ENCODE data around the gene SLC49A4.

Gene SLC49A4

DNA sequence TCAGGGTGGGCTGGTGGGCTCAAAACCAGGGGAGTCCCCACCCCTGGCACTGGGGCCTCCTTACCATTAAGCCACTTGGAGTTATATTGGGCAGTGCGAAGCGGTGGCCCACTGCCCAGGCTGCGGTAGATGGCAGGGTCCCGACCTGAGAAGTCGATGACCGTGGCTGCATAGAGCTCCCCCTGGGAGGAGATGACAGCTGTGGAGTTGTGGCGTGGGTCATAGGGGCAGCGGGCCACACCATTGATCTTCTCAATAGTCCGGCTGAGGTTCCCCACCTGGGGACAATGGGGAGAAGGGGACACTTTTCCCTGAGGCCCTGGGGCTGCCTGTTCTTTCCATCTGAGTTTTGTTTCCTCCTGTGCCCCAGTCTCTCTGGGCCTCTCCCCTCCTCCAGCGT lies 132.9 kb downstream of the SLC49A4 start:
- WGBS, 2 experiments, result 94 to 96% methylated on average over 10 of the region's 10 CpGs
- H3K27me3 ChIP-seq (ENCODE audit: control insufficient read depth, insufficient read depth, low read length, poor library complexity, severe bottlenecking), result peaks cover 2% of the 10 kb centered on the region
- no peaks in the 10 kb centered on the region for H3K36me3 ChIP-seq (ENCODE audit: control insufficient read depth, insufficient read depth, low read length)

DNA sequence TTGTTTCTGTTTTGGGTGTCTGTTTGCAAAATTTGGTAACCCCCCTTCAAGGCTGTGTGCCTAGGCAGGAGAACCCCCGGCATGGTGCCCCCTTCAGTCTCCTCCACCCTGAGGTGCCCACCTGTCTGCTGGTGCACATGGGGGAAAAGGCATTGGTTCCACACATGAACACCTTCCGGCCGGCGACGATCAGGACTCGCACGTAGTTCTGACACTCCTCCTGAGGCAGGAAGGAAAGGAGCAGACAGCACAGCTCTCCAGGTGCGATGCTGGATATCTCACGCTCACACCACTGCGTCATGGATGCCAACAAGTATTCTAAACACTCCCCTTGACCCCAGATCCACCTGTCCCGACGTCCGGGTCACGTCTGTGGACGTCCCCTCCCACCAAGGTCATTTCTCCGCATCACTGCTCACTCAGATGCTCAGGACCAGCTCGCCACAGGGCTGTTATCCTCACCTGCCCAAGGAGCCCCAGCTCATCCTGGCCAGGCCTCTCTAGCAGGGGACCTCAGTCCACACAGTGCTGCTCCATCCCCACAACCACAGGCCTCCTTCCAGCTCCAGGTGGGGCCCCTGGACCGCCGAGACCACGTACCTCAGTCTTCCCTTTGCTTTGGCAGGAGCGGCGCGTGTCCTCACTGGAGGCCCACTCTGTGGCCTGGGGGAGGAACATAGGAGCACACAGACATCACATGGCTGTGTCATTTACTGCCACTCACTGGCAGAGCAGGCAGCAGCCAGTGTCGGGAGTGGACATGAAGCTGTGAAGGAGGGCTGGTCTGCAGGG lies 133.7 kb downstream of the SLC49A4 start:
- Histone ChIP-seq H3K27ac (ENCODE audit: insufficient read depth, low read depth, low read length, poor library complexity, severe bottlenecking) (no peak overlapping the region), H3K36me3 (ENCODE audit: control insufficient read depth, insufficient read depth, low read length) (no peaks in the 10 kb centered on the region), H3K4me3 (ENCODE audit: insufficient read depth, low read depth, low read length) (no peak overlapping the region), H3K9me3 (ENCODE audit: control insufficient read depth, low read length) (no peaks in the 10 kb centered on the region), H3K27me3 (ENCODE audit: control insufficient read depth, insufficient read depth, low read length, poor library complexity, severe bottlenecking) (no peaks in the 10 kb centered on the region), H3K4me1 (ENCODE audit: control insufficient read depth, insufficient read depth, low read length) (no peaks in the 10 kb centered on the region)
- WGBS, 2 experiments, result 94% methylated on average over 24 of the region's 24 CpGs

More for the DNA sequence above, 132.9 kb downstream of the SLC49A4 start:
- H3K4me3 ChIP-seq (ENCODE audit: insufficient read depth, low read depth, low read length), result no peak overlapping the region
- no peaks in the 10 kb centered on the region for H3K9me3 ChIP-seq (ENCODE audit: control insufficient read depth, low read length)
- no peaks in the 10 kb centered on the region for H3K4me1 ChIP-seq (ENCODE audit: control insufficient read depth, insufficient read depth, low read length)
- no peak overlapping the region for H3K27ac ChIP-seq (ENCODE audit: insufficient read depth, low read depth, low read length, poor library complexity, severe bottlenecking)

DNA sequence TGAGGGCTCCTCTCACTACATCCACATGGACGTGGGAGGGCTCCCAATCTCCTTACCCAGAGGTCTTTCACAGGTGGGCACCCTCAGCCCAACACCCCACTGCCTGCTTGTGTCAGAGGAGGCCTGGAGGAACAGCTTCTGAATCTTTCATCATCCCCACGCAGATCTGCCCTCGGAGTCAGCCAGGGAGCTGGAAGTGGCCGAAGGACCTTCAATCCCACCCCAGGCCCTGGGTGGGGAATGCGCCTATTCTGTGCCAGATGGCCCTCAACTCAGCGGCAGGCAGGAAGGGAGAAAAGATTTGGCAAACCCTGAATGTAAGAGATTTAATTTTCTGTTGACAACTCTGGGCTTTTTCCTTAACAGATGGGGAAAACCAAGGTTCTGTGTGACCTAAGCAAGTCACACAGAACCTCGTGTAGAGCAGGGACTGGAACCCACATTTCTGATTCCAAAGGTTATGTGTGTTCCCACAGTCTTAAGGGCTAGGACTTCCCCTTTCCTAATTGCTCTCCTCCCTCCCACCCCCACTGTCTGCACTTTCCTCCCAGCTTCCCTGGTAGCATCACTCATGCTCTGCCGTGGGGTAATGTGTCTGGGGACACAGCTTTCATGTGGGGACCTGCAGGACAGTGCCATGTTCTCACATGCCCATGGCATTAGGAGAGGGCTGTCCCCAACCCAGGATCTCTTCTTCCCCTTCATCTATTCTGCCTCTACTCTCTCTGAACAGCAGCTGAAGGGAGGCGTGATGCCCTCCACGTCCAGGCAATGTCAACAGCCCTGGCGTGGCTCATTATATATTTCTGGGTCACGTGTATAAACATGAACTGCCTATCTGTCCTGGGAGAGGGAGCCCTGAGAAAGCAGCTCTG lies 134.6 kb downstream of the SLC49A4 start:
- Histone ChIP-seq H3K36me3 (ENCODE audit: control insufficient read depth, insufficient read depth, low read length) (no peaks in the 10 kb centered on the region), H3K27me3 (ENCODE audit: control insufficient read depth, insufficient read depth, low read length, poor library complexity, severe bottlenecking) (no peaks in the 10 kb centered on the region), H3K4me3 (ENCODE audit: insufficient read depth, low read depth, low read length) (no peak overlapping the region), H3K4me1 (ENCODE audit: control insufficient read depth, insufficient read depth, low read length) (no peaks in the 10 kb centered on the region), H3K9me3 (ENCODE audit: control insufficient read depth, low read length) (no peaks in the 10 kb centered on the region), H3K27ac (ENCODE audit: insufficient read depth, low read depth, low read length, poor library complexity, severe bottlenecking) (no peak overlapping the region)
- whole genome bisulfite sequencing, 2 experiments, result 86 to 89% methylated on average over 12 of the region's 12 CpGs

DNA sequence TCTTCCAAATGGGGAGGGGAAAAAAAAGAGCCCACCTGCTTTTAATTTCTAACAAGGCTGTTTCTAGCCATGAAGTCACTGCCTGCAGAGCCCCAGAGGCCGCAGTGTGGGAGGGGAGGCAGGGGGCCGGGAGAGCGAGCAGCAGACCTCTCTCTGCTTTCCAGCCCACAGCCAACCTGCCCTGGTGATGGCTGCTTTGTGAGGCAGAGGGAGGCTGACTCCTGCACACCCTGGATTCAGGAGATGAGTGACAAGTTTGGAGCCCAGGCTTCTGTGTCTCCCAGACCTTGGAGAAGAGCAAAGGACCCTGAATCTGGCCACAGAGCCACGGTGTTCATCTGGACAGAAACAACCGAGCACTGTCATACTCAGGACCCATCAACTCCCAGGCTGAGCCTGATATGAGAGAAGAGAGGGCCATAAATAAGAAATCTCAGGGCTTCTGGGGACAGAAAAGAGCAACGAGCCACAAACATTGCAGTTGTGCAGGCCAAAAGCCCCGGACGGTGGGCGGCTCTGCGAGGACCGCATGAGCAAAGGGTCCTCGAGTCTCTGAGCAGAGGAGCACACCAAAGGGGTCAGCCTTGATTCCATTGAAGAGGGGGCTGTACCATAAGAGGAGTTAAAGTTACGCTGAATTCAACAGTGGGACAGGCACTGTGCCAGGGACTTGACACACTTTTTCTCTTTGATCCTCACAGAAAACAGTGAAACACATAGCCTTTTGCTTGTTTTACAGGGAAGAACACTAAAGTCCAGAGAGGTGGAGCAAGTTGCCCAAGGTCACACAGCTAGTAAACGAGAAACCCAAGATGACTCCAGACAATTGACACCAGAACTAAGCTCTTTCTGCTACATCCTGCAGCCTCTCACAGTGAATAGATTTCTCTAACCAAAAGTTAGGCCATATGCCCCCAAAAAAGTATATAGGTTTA lies 135.5 kb downstream of the SLC49A4 start:
- no peak overlapping the region for H3K27ac ChIP-seq (ENCODE audit: insufficient read depth, low read depth, low read length, poor library complexity, severe bottlenecking)
- no peaks in the 10 kb centered on the region for H3K9me3 ChIP-seq (ENCODE audit: control insufficient read depth, low read length)
- no peaks in the 10 kb centered on the region for H3K36me3 ChIP-seq (ENCODE audit: control insufficient read depth, insufficient read depth, low read length)
- no peak overlapping the region for H3K4me3 ChIP-seq (ENCODE audit: insufficient read depth, low read depth, low read length)
- H3K27me3 ChIP-seq (ENCODE audit: control insufficient read depth, insufficient read depth, low read length, poor library complexity, severe bottlenecking), result no peaks in the 10 kb centered on the region
- H3K4me1 ChIP-seq (ENCODE audit: control insufficient read depth, insufficient read depth, low read length), result no peaks in the 10 kb centered on the region
- WGBS, 2 experiments, result 87 to 90% methylated on average over 14 of the region's 14 CpGs
